SK-N-SH (cell line): ENCODE measurements around the gene TRAT1. TPM values are rescaled to one million over a fixed set of nuclear protein-coding genes. Genes with fewer than 3 reads are reported as not detected.

Experiments
- CTCF ChIA-PET: fragments of 300-600, 350-600 bp; formaldehyde crosslinking; extraction: SDS; loops from one replicate; lab custom pipeline; 2021; lab: Yijun Ruan, JAX
- POLR2A ChIA-PET: fragments of 350-600 bp; sonication (Branson Sonifier 250); formaldehyde crosslinking; extraction: SDS; loops from one replicate; lab custom pipeline; 2020; ENCODE audit warnings: antibody characterized with exemption, inconsistent platforms; lab: Yijun Ruan, JAX
- DNase-seq: peaks from one replicate; pipeline ENCODE4 v3.0.0; 2012
- H2AFZ ChIP-seq: fragments of 200-600 bp; sonication (generic); 2 replicates; pipeline ENCODE4 v1.8.1; 2016; ENCODE audit warnings: antibody characterized with exemption, mild to moderate bottlenecking, low read depth
- H3F3A ChIP-seq: fragments of 200-600 bp; sonication (generic); replicated peaks from 2 replicates; pipeline ENCODE3; 2016; ENCODE audit warnings: antibody characterized with exemption, mild to moderate bottlenecking; ENCODE audit not compliant: insufficient read depth
- H3K27ac ChIP-seq, 2 experiments: fragments of 200-500 bp in 1 of 2; fragments of 200-600 bp in 1 of 2; sonication (Bioruptor generic) in 1 of 2; sonication (generic), shearing (Covaris generic) in 1 of 2; 2 replicates each; pipeline versions ENCODE4 v1.5.1 to v1.6.1; 2014 to 2016; ENCODE audit warnings: low read depth in 2 of 2, inconsistent platforms in 1 of 2, low read length in 1 of 2, mild to moderate bottlenecking in 1 of 2, mixed read lengths in 1 of 2
- H3K27me3 ChIP-seq: fragments of 200-600 bp; sonication (generic), shearing (Covaris generic); 2 replicates; pipeline ENCODE4 v1.6.1; 2016; ENCODE audit warnings: mixed run types; ENCODE audit not compliant: insufficient read depth
- H3K36me3 ChIP-seq, 2 experiments: fragments of 200-500 bp in 1 of 2; fragments of 200-600 bp in 1 of 2; sonication (Bioruptor generic) in 1 of 2; sonication (generic) in 1 of 2; replicated peaks in 1 of 2; 2 replicates each; pipeline versions ENCODE3 to v1.5.1; 2014 to 2016; ENCODE audit warnings: low read length in 1 of 2, mild to moderate bottlenecking in 1 of 2; ENCODE audit not compliant: insufficient read depth in 2 of 2, control insufficient read depth in 1 of 2
- H3K4me1 ChIP-seq, 2 experiments: fragments of 200-500 bp in 1 of 2; fragments of 200-600 bp in 1 of 2; sonication (Bioruptor generic) in 1 of 2; sonication (generic), shearing (Covaris generic) in 1 of 2; 2 replicates each; pipeline versions ENCODE4 v1.5.1 to v1.6.1; 2014 to 2016; ENCODE audit warnings: low read depth in 1 of 2, low read length in 1 of 2, mixed run types in 1 of 2; ENCODE audit not compliant: insufficient read depth in 2 of 2, control insufficient read depth in 1 of 2
- H3K4me2 ChIP-seq: fragments of 200-600 bp; sonication (generic), shearing (Covaris generic); 2 replicates; pipeline ENCODE4 v1.6.1; 2017; ENCODE audit warnings: mixed run types
- H3K4me3 ChIP-seq, 2 experiments: fragments of 200-500 bp in 1 of 2; fragments of 200-600 bp in 1 of 2; sonication (Bioruptor generic) in 1 of 2; sonication (generic), shearing (Covaris generic) in 1 of 2; 2 replicates each; pipeline versions ENCODE4 v1.5.1 to v1.8.1; 2014 to 2016; ENCODE audit warnings: low read depth in 2 of 2, inconsistent platforms in 1 of 2, low read length in 1 of 2, mild to moderate bottlenecking in 1 of 2, mixed read lengths in 1 of 2, moderate library complexity in 1 of 2
- H3K79me2 ChIP-seq: fragments of 200-600 bp; sonication (generic); 2 replicates; pipeline ENCODE4 v1.8.1; 2017; ENCODE audit warnings: mild to moderate bottlenecking; ENCODE audit not compliant: insufficient read depth
- H3K9ac ChIP-seq: fragments of 200-600 bp; sonication (generic); 2 replicates; pipeline ENCODE4 v1.6.1; 2017; ENCODE audit warnings: mixed run types
- H3K9me2 ChIP-seq: fragments of 200-600 bp; sonication (generic); 2 replicates; pipeline ENCODE4 v1.6.1; 2017; ENCODE audit warnings: mixed run types
- H3K9me3 ChIP-seq: fragments of 200-600 bp; sonication (generic); 2 replicates; pipeline ENCODE4 v1.6.1; 2017; ENCODE audit warnings: mixed run types, mild to moderate bottlenecking, moderate library complexity
- H4K20me1 ChIP-seq: fragments of 200-600 bp; sonication (generic); 2 replicates; pipeline ENCODE4 v1.6.1; 2017; ENCODE audit warnings: mild to moderate bottlenecking, mixed run types; ENCODE audit not compliant: insufficient read depth
- ELF1 ChIP-seq: IDR thresholded peaks from 2 replicates; pipeline ENCODE4 v1.4.0; 2012
- EP300 ChIP-seq, 2 experiments: IDR thresholded peaks; 2 replicates each; pipeline versions ENCODE4 v1.4.0 to v1.6.1; 2012; ENCODE audit warnings: borderline replicate concordance in 1 of 2, low read depth in 1 of 2, low read length in 1 of 2
- EZH2phosphoT487 ChIP-seq: fragments of 200-600 bp; sonication (generic); IDR thresholded peaks from 2 replicates; pipeline ENCODE4 v1.6.1; 2017; ENCODE audit warnings: low read depth, mixed run types, mild to moderate bottlenecking, antibody characterized with exemption, moderate library complexity, borderline replicate concordance
- FOSL2 ChIP-seq: IDR thresholded peaks from 2 replicates; pipeline ENCODE4 v1.4.0; 2012; ENCODE audit warnings: low read depth, mild to moderate bottlenecking, moderate library complexity, borderline replicate concordance
- GABPA ChIP-seq: IDR thresholded peaks from 2 replicates; pipeline ENCODE4 v1.4.0; 2012; ENCODE audit warnings: low read depth, mild to moderate bottlenecking
- JUND ChIP-seq: IDR thresholded peaks from 2 replicates; pipeline ENCODE4 v1.4.0; 2012
- RAD21 ChIP-seq: IDR thresholded peaks from 2 replicates; pipeline ENCODE4 v1.6.1; 2012; ENCODE audit warnings: mild to moderate bottlenecking, low read length
- RCOR1 ChIP-seq: fragments of 150-350 bp; IDR thresholded peaks from 2 replicates; pipeline ENCODE4 v1.6.1; 2017; ENCODE audit warnings: antibody characterized with exemption, low read length
- RXRA ChIP-seq: IDR thresholded peaks from 2 replicates; pipeline ENCODE4 v1.4.0; 2012; ENCODE audit warnings: low read depth, mild to moderate bottlenecking, borderline replicate concordance
- TCF12 ChIP-seq: IDR thresholded peaks from 2 replicates; pipeline ENCODE4 v1.4.0; 2012
- TEAD4 ChIP-seq: IDR thresholded peaks from 2 replicates; pipeline ENCODE4 v1.4.0; 2012; ENCODE audit warnings: mild to moderate bottlenecking, borderline replicate concordance; ENCODE audit not compliant: insufficient read depth
- WGBS: methylation state at CpG from one replicate; pipeline ENCODE4 v1.1.6; 2017; ENCODE audit warnings: low lambda C conversion rate; 5-methylcytosine and 5-hydroxymethylcytosine counted together
- polyA plus RNA-seq, 3 experiments: library from polyadenylated mRNA; depleted of rRNA; stranded (reverse); fragments of >200 nt; gene quantifications; 2 replicates each; pipeline ENCODE4 v1.2.3, GENCODE V29; 2012
- TF ChIP-seq, protein P1 (sequence below): IDR thresholded peaks from 2 replicates; pipeline ENCODE4 v1.4.0; 2012; ENCODE audit warnings: low read depth, borderline replicate concordance
- TF ChIP-seq, protein P2 (sequence below): IDR thresholded peaks from 2 replicates; pipeline ENCODE4 v1.4.0; 2012; ENCODE audit warnings: low read depth
- TF ChIP-seq, protein P3 (sequence below): IDR thresholded peaks from 2 replicates; pipeline ENCODE4 v1.4.0; 2012; ENCODE audit warnings: low read depth, borderline replicate concordance
- TF ChIP-seq, protein P4 (sequence below): IDR thresholded peaks from 2 replicates; pipeline ENCODE4; 2012

The TRAT1 gene
- polyA plus RNA-seq, 1 of the 3 experiments (the other 2 are of a cell fraction) = not detected

DNA sequence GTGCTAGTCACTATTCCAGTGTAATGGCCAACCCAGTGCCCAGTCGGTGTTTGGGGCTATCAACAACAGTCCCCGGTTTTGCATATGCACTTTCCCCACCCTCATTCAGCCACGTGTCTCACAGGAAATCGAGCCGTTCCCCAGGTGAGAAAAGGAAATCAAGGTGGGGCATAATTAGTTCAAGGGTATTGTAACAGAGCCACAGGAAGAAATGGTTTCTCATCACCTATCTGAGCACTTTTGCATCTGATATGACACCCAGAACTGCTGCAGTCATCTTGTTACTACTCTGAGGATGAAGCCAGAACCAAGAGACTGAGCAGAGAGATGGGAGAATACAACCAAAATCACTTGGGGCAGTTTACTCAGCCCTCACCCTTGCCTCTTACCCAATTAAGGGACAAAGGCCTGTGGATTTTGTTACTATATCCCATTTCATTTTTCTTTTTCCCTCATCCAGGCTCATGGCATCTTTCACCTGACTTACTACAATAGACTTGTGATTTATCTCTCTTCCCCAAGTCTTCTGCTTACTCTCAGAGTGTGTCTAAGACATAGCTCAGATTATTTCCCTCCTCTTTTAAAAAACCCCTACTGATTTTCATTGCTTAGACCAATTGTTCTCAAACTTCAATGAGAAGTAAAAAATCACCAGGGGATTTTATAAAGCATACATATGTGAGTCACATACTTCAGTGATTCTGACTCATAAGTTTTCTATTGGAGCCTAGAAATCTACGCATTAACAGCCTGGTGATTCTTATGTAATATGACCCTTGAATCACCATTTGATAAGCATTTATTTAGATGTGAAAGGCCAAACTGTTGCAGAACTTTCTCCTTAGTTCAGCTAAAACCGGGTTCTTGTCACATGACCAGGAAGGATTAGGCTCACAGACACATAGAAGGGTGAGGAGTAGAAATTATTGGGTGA, 40.5 kb downstream of the TRAT1 start:
- 64% methylated on average over 7 of the region's 7 CpGs for WGBS
- Histone ChIP-seq H2AFZ (peak overlapping the region; percentile 12; the same call in 1 of the 2 replicates), H3K27ac (peak overlapping the region in 1 of 2 experiments; percentile 48; a peak in 2 of 4 replicates), H3F3A (peaks cover 3% of the 10 kb centered on the region), H4K20me1 (no peaks in the 10 kb centered on the region), H3K4me2 (peak overlapping the region; percentile 25; the same call in 1 of the 2 replicates), H3K79me2 (no peaks in the 10 kb centered on the region), H3K36me3 (no peaks in the 10 kb centered on the region), H3K4me3 (no peak overlapping the region), H3K9me3 (no peaks in the 10 kb centered on the region), H3K9me2 (no peaks in the 10 kb centered on the region), H3K4me1 (0 out of 4 replicates have a peak, but pooled peaks cover 0 to 4% of the 10 kb centered on the region in 2 experiments), H3K27me3 (no peaks in the 10 kb centered on the region), H3K9ac (no peak overlapping the region)
- TF ChIP-seq, protein P1, sequence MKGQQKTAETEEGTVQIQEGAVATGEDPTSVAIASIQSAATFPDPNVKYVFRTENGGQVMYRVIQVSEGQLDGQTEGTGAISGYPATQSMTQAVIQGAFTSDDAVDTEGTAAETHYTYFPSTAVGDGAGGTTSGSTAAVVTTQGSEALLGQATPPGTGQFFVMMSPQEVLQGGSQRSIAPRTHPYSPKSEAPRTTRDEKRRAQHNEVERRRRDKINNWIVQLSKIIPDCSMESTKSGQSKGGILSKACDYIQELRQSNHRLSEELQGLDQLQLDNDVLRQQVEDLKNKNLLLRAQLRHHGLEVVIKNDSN = peak; percentile 66; the same call in 1 of the 2 replicates
- no peak for TF ChIP-seq EZH2phosphoT487
- peak; percentile 32; the same call in 1 of the 2 replicates for TF ChIP-seq TCF12
- TF ChIP-seq RCOR1 = no peak
- TF ChIP-seq FOSL2 = peak; percentile 73
- TF ChIP-seq GABPA = no peak
- TF ChIP-seq JUND = peak; percentile 59
- TF ChIP-seq RXRA = 0 out of 2 replicates have a peak, but pooled peaks have one; percentile 35
- peak in 1 of 2 experiments; percentile 39; a peak in 1 of 4 replicates for TF ChIP-seq EP300 (IDR thresholded peaks at IDR 0.05; ENCODE audit: borderline replicate concordance in 1 of 2, low read depth in 1 of 2, low read length in 1 of 2)
- CTCF ChIA-PET = no interaction called here
- POLR2A ChIA-PET = no interaction called here
- no peak for DNase-seq

DNA sequence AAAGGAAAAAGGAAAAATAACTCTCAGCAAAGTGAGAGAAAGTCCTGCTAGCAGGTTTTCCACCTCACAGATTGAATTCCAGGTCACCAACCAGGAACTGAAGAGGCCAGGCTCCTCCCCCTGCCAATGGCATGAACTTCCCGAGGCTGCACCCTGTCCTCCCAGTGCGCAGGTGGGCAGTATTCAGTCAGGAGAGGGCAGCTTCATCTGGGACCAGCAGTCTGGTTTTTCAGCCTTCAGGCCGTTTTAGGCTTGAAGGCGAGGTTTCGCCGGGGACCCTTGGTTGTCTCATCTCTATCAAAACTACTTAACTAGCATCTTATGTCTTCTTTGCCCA, 41.2 kb downstream of the TRAT1 start:
- TF ChIP-seq RAD21 (no peak), TEAD4 (no peak), ELF1 (peak; percentile 13; the same call in 1 of the 2 replicates), EP300 (IDR thresholded peaks at IDR 0.05; ENCODE audit: borderline replicate concordance in 1 of 2, low read depth in 1 of 2, low read length in 1 of 2) (no peak; a peak in 1 of 4 replicates)
- TF ChIP-seq, protein P2, sequence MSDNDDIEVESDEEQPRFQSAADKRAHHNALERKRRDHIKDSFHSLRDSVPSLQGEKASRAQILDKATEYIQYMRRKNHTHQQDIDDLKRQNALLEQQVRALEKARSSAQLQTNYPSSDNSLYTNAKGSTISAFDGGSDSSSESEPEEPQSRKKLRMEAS = no peak
- TF ChIP-seq, protein P3, sequence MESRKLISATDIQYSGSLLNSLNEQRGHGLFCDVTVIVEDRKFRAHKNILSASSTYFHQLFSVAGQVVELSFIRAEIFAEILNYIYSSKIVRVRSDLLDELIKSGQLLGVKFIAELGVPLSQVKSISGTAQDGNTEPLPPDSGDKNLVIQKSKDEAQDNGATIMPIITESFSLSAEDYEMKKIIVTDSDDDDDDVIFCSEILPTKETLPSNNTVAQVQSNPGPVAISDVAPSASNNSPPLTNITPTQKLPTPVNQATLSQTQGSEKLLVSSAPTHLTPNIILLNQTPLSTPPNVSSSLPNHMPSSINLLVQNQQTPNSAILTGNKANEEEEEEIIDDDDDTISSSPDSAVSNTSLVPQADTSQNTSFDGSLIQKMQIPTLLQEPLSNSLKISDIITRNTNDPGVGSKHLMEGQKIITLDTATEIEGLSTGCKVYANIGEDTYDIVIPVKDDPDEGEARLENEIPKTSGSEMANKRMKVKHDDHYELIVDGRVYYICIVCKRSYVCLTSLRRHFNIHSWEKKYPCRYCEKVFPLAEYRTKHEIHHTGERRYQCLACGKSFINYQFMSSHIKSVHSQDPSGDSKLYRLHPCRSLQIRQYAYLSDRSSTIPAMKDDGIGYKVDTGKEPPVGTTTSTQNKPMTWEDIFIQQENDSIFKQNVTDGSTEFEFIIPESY = no peak
- TF ChIP-seq, protein P4, sequence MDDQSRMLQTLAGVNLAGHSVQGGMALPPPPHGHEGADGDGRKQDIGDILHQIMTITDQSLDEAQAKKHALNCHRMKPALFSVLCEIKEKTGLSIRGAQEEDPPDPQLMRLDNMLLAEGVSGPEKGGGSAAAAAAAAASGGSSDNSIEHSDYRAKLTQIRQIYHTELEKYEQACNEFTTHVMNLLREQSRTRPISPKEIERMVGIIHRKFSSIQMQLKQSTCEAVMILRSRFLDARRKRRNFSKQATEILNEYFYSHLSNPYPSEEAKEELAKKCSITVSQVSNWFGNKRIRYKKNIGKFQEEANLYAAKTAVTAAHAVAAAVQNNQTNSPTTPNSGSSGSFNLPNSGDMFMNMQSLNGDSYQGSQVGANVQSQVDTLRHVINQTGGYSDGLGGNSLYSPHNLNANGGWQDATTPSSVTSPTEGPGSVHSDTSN = no peak
- H3K27me3 ChIP-seq = no peaks in the 10 kb centered on the region
- peak overlapping the region in 1 of 2 experiments; percentile 48; a peak in 1 of 4 replicates for H3K27ac ChIP-seq
- no peak for DNase-seq
- 77% methylated on average over 6 of the region's 6 CpGs for WGBS
- no peak overlapping the region for H3K4me3 ChIP-seq
- H3K9me3 ChIP-seq = no peaks in the 10 kb centered on the region
- peak overlapping the region; percentile 12; the same call in 1 of the 2 replicates for H2AFZ ChIP-seq
- CTCF ChIA-PET = no interaction called here
- no peaks in the 10 kb centered on the region for H3K79me2 ChIP-seq
- H4K20me1 ChIP-seq = no peaks in the 10 kb centered on the region
- no peaks in the 10 kb centered on the region for H3K36me3 ChIP-seq
- H3K4me2 ChIP-seq = peak overlapping the region; percentile 25; the same call in 1 of the 2 replicates
- POLR2A ChIA-PET = no interaction called here
- H3F3A ChIP-seq = peaks cover 3% of the 10 kb centered on the region
- H3K9ac ChIP-seq = no peak overlapping the region
- H3K9me2 ChIP-seq = no peaks in the 10 kb centered on the region
- H3K4me1 ChIP-seq = 0 out of 4 replicates have a peak, but pooled peaks cover 0 to 4% of the 10 kb centered on the region in 2 experiments
